ENCODE measurements around the gene PDZD8. TPM values are rescaled to one million over a fixed set of nuclear protein-coding genes. Genes with fewer than 3 reads are reported as not detected.

Gene PDZD8
- total RNA-seq, 1 donor from 2014 or later = 20.1 TPM

GRCh38 chr10:117274509-117274908 lies 100.7 kb downstream of the PDZD8 start:
- Mint-ChIP-seq H3K4me3 (no peak overlapping the region), H3K36me3 (peaks cover 2% of the 10 kb centered on the region), H3K4me1 (no peaks in the 10 kb centered on the region), H3K27me3 (ENCODE audit: insufficient read depth, low read depth) (no peaks in the 10 kb centered on the region), H3K27ac (no peak overlapping the region), H3K9me3 (no peaks in the 10 kb centered on the region)
- Histone ChIP-seq H3K4me3 (no peak overlapping the region), H3K9ac (no peak overlapping the region), H2AFZ (replicated peaks) (no peak overlapping the region), H3K27me3 (no peaks in the 10 kb centered on the region), H3K27ac (no peak overlapping the region), H3K4me1 (no peaks in the 10 kb centered on the region), H3K36me3 (no peaks in the 10 kb centered on the region), H3F3A (ENCODE audit: low read depth) (no peaks in the 10 kb centered on the region), H3K4me2 (no peak overlapping the region), H3K79me2 (ENCODE audit: low read depth) (no peaks in the 10 kb centered on the region), H4K20me1 (ENCODE audit: low read depth) (no peaks in the 10 kb centered on the region), H3K9me3 (ENCODE audit: low read depth) (no peaks in the 10 kb centered on the region)
- no peak for DNase-seq (ENCODE audit: low spot score)
- TF ChIP-seq CTCF (IDR thresholded peaks at IDR 0.05) (no peak), EZH2 (IDR thresholded peaks at IDR 0.05) (no peak), EZH2phosphoT487 (IDR thresholded peaks at IDR 0.05) (no peak)

DNA sequence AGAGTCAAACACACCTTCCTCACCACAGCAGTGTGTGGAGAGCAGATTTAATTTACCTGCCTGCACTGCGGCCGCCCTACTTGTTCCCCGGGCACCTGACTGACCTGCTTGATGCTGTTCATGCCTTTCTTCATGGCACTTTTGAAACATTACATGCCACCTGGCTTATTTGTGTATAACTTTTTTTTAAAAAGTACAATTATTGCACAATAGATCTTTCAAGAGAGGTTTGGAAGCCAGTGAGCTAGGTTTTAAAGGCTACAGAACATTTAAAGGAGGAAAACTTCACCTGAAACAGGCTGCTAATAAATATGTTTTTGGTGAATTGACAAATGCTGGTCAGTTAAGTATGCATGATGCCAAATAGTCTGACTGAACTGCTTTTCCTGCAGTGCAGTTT lies 101.3 kb downstream of the PDZD8 start:
- Histone ChIP-seq H3K27ac (no peak overlapping the region), H3K9ac (no peak overlapping the region), H2AFZ (replicated peaks) (no peak overlapping the region), H3K9me3 (ENCODE audit: low read depth) (no peaks in the 10 kb centered on the region), H3K27me3 (no peaks in the 10 kb centered on the region), H3F3A (ENCODE audit: low read depth) (no peaks in the 10 kb centered on the region), H3K36me3 (no peaks in the 10 kb centered on the region), H4K20me1 (ENCODE audit: low read depth) (no peaks in the 10 kb centered on the region), H3K79me2 (ENCODE audit: low read depth) (no peaks in the 10 kb centered on the region), H3K4me2 (no peak overlapping the region), H3K4me1 (no peaks in the 10 kb centered on the region), H3K4me3 (no peak overlapping the region)
- H3K27ac Mint-ChIP-seq = no peak overlapping the region
- no peaks in the 10 kb centered on the region for H3K9me3 Mint-ChIP-seq
- no peaks in the 10 kb centered on the region for H3K27me3 Mint-ChIP-seq (ENCODE audit: insufficient read depth, low read depth)
- TF ChIP-seq EZH2 (IDR thresholded peaks at IDR 0.05) (no peak), CTCF (IDR thresholded peaks at IDR 0.05) (no peak), EZH2phosphoT487 (IDR thresholded peaks at IDR 0.05) (no peak)
- no peaks in the 10 kb centered on the region for H3K4me1 Mint-ChIP-seq
- no peak overlapping the region for H3K4me3 Mint-ChIP-seq
- no peak for DNase-seq (ENCODE audit: low spot score)
- H3K36me3 Mint-ChIP-seq = peaks cover 2% of the 10 kb centered on the region

GRCh38 chr10:117272195-117273076 lies 102.8 kb downstream of the PDZD8 start:
- H3K9me3 ChIP-seq (ENCODE audit: low read depth) = no peaks in the 10 kb centered on the region

More at GRCh38 chr10:117272195-117273076, 102.8 kb downstream of the PDZD8 start:
- Histone ChIP-seq H3K4me3 (no peak overlapping the region), H3K79me2 (ENCODE audit: low read depth) (no peaks in the 10 kb centered on the region), H4K20me1 (ENCODE audit: low read depth) (no peaks in the 10 kb centered on the region), H3K4me1 (no peaks in the 10 kb centered on the region), H3K36me3 (no peaks in the 10 kb centered on the region), H3K27me3 (no peaks in the 10 kb centered on the region), H3K9ac (no peak overlapping the region), H3F3A (ENCODE audit: low read depth) (no peaks in the 10 kb centered on the region), H2AFZ (replicated peaks) (no peak overlapping the region), H3K27ac (no peak overlapping the region), H3K4me2 (no peak overlapping the region)
- peaks cover 2% of the 10 kb centered on the region for H3K36me3 Mint-ChIP-seq
- no peak for DNase-seq (ENCODE audit: low spot score)
- no peaks in the 10 kb centered on the region for H3K4me1 Mint-ChIP-seq
- H3K4me3 Mint-ChIP-seq = no peak overlapping the region
- peak overlapping the region; percentile 20 for H3K27ac Mint-ChIP-seq
- no peaks in the 10 kb centered on the region for H3K9me3 Mint-ChIP-seq
- TF ChIP-seq CTCF (IDR thresholded peaks at IDR 0.05) = no peak
- TF ChIP-seq EZH2 (IDR thresholded peaks at IDR 0.05) = no peak
- no peak for TF ChIP-seq EZH2phosphoT487 (IDR thresholded peaks at IDR 0.05)
- H3K27me3 Mint-ChIP-seq (ENCODE audit: insufficient read depth, low read depth) = no peaks in the 10 kb centered on the region
